H9 (cell line): Measurements from ENCODE around the gene PRKRA. TPM values are rescaled to one million over a fixed set of nuclear protein-coding genes. Genes with fewer than 3 reads are reported as not detected.

Experiments
- DNase-seq: peaks from one replicate; pipeline ENCODE4 v3.0.0-alpha.2; 2017
- H2AFZ ChIP-seq: one replicate; pipeline ENCODE4 v1.6.1; 2013; ENCODE audit warnings: mild to moderate bottlenecking, low read length, control low read depth, moderate library complexity
- H2AK5ac ChIP-seq: 2 replicates; pipeline ENCODE4 v1.6.1; 2013; ENCODE audit warnings: low read length, control low read depth, mixed read lengths; ENCODE audit not compliant: insufficient read length
- H2BK120ac ChIP-seq: one replicate; pipeline ENCODE4 v1.6.1; 2013; ENCODE audit warnings: low read depth, mild to moderate bottlenecking, low read length, control low read depth, inconsistent platforms; ENCODE audit not compliant: poor library complexity, severe bottlenecking
- H2BK12ac ChIP-seq: 2 replicates; pipeline ENCODE4 v1.6.1; 2013; ENCODE audit warnings: low read length, control low read depth, mixed read lengths, low read depth; ENCODE audit not compliant: insufficient read length
- H2BK15ac ChIP-seq: 2 replicates; pipeline ENCODE4 v1.6.1; 2013; ENCODE audit warnings: low read depth, low read length, control low read depth
- H2BK20ac ChIP-seq: one replicate; pipeline ENCODE4 v1.6.1; 2013; ENCODE audit warnings: low read depth, mild to moderate bottlenecking, low read length, control low read depth, inconsistent platforms; ENCODE audit not compliant: poor library complexity, severe bottlenecking
- H2BK5ac ChIP-seq: 2 replicates; pipeline ENCODE4 v1.6.1; 2013; ENCODE audit warnings: low read length, control low read depth, mixed read lengths; ENCODE audit not compliant: insufficient read length
- H3K14ac ChIP-seq: 2 replicates; pipeline ENCODE4 v1.6.1; 2013; ENCODE audit warnings: low read length, control low read depth; ENCODE audit not compliant: insufficient read depth
- H3K18ac ChIP-seq: 2 replicates; pipeline ENCODE4 v1.6.1; 2013; ENCODE audit warnings: low read depth, mild to moderate bottlenecking, mixed read lengths, low read length, control low read depth; ENCODE audit not compliant: insufficient read length
- H3K23ac ChIP-seq: 2 replicates; pipeline ENCODE4 v1.6.1; 2013; ENCODE audit warnings: low read length, control low read depth, mixed read lengths, low read depth; ENCODE audit not compliant: insufficient read length
- H3K23me2 ChIP-seq: 2 replicates; pipeline ENCODE4 v1.6.1; 2013; ENCODE audit warnings: low read depth, mild to moderate bottlenecking, mixed read lengths, low read length, control low read depth; ENCODE audit not compliant: insufficient read length, poor library complexity, severe bottlenecking
- H3K27ac ChIP-seq: 2 replicates; pipeline ENCODE4 v1.5.1; 2013; ENCODE audit warnings: low read length, control low read depth, mixed read lengths, low read depth; ENCODE audit not compliant: insufficient read length
- H3K27me3 ChIP-seq: 2 replicates; pipeline ENCODE4 v1.6.1; 2013; ENCODE audit warnings: low read length, control low read depth, inconsistent platforms; ENCODE audit not compliant: insufficient read depth
- H3K4ac ChIP-seq: 2 replicates; pipeline ENCODE4 v1.6.1; 2013; ENCODE audit warnings: low read depth, mild to moderate bottlenecking, control low read depth, inconsistent platforms, low read length, moderate library complexity
- H3K4me1 ChIP-seq: 2 replicates; pipeline ENCODE4 v1.6.1; 2013; ENCODE audit warnings: low read length, control low read depth, inconsistent platforms; ENCODE audit not compliant: insufficient read depth
- H3K4me2 ChIP-seq: 2 replicates; pipeline ENCODE4 v1.6.1; 2013; ENCODE audit warnings: low read length, control low read depth, mixed read lengths; ENCODE audit not compliant: insufficient read length, insufficient read depth
- H3K56ac ChIP-seq: 2 replicates; pipeline ENCODE4 v1.6.1; 2013; ENCODE audit warnings: low read depth, mild to moderate bottlenecking, mixed read lengths, low read length, control low read depth; ENCODE audit not compliant: insufficient read length
- H3K79me1 ChIP-seq: 2 replicates; pipeline ENCODE4 v1.6.1; 2013; ENCODE audit warnings: low read depth, mild to moderate bottlenecking, moderate library complexity, low read length, control low read depth, inconsistent platforms; ENCODE audit not compliant: insufficient read depth, poor library complexity, severe bottlenecking
- H3K79me2 ChIP-seq: 2 replicates; pipeline ENCODE4 v1.6.1; 2013; ENCODE audit warnings: low read length, control low read depth, inconsistent platforms; ENCODE audit not compliant: insufficient read depth
- H3K9ac ChIP-seq: 2 replicates; pipeline ENCODE4 v1.6.1; 2013; ENCODE audit warnings: low read length, control low read depth, mixed read lengths; ENCODE audit not compliant: insufficient read length; ENCODE audit errors: extremely low read depth
- H3K9me3 ChIP-seq: one replicate; pipeline ENCODE4 v1.6.1; 2013; ENCODE audit warnings: low read depth, low read length, inconsistent platforms; ENCODE audit not compliant: control insufficient read depth
- H3T11ph ChIP-seq: one replicate; pipeline ENCODE4 v1.6.1; 2013; ENCODE audit warnings: mild to moderate bottlenecking, low read length, control low read depth, inconsistent platforms
- H4K20me1 ChIP-seq: one replicate; pipeline ENCODE4 v1.6.1; 2013; ENCODE audit not compliant: control insufficient read depth, insufficient read length, insufficient read depth
- H4K5ac ChIP-seq: 2 replicates; pipeline ENCODE4 v1.6.1; 2013; ENCODE audit warnings: low read depth, mild to moderate bottlenecking, mixed read lengths, low read length, control low read depth; ENCODE audit not compliant: insufficient read length
- H4K8ac ChIP-seq: replicated peaks from 2 replicates; pipeline ENCODE4 v1.6.1; 2013; ENCODE audit warnings: low read length, control low read depth, mixed read lengths, low read depth; ENCODE audit not compliant: insufficient read length
- H4K91ac ChIP-seq: 2 replicates; pipeline ENCODE4 v1.6.1; 2013; ENCODE audit warnings: low read depth, mild to moderate bottlenecking, moderate library complexity, mixed read lengths, low read length, control low read depth; ENCODE audit not compliant: insufficient read length
- H3K27ac Mint-ChIP-seq, 3 experiments: 2 replicates in 2 of 3; 3 replicates in 1 of 3; pipeline ENCODE4 v1.8.0; 2020 to 2021; ENCODE audit warnings: mixed read lengths in 3 of 3, mild to moderate bottlenecking in 1 of 3, moderate library complexity in 1 of 3
- H3K27me3 Mint-ChIP-seq: 2 replicates; pipeline ENCODE4 v1.8.0; 2021; ENCODE audit warnings: low read depth, mild to moderate bottlenecking, moderate library complexity, mixed read lengths
- H3K36me3 Mint-ChIP-seq, 3 experiments: 2 replicates in 2 of 3; 3 replicates in 1 of 3; pipeline ENCODE4 v1.8.0; 2020 to 2021; ENCODE audit warnings: low read depth in 3 of 3, mixed read lengths in 3 of 3; ENCODE audit not compliant: insufficient read depth in 1 of 3
- H3K4me1 Mint-ChIP-seq, 2 experiments: 2 replicates each; pipeline ENCODE4 v1.8.0; 2020; ENCODE audit warnings: mixed read lengths in 2 of 2
- H3K4me3 Mint-ChIP-seq, 2 experiments: 2 replicates in 1 of 2; 3 replicates in 1 of 2; pipeline ENCODE4 v1.8.0; 2020 to 2021; ENCODE audit warnings: mild to moderate bottlenecking in 2 of 2, mixed read lengths in 2 of 2, moderate library complexity in 1 of 2
- H3K9me3 Mint-ChIP-seq, 2 experiments: 2 replicates in 1 of 2; 3 replicates in 1 of 2; pipeline ENCODE4 v1.8.0; 2020; ENCODE audit warnings: mild to moderate bottlenecking in 2 of 2, mixed read lengths in 2 of 2, moderate library complexity in 1 of 2
- WGBS: extraction: QIAGEN DNeasy Blood & Tissue Kit; methylation state at CpG from one replicate; pipeline ENCODE4 v1.1.7; 2013; ENCODE audit warnings: missing lambda C conversion rate, low lambda C conversion rate, mixed read lengths; ENCODE audit not compliant: insufficient read length; ENCODE audit errors: extremely low coverage; 5-methylcytosine and 5-hydroxymethylcytosine counted together
- total RNA-seq: library from RNA; stranded (reverse); gene quantifications from 2 replicates; pipeline ENCODE4 v1.2.1, GENCODE V29; 2021
- TF ChIP-seq, protein P1 (sequence below): fragments of 200-600 bp; sonication (generic); conservative IDR thresholded peaks from 3 replicates; pipeline ENCODE4 v1.8.0; 2021; ENCODE audit warnings: antibody characterized with exemption, mild to moderate bottlenecking

The PRKRA gene
- total RNA-seq, 1 experiment from 2014 or later, result 61.5 TPM

DNA sequence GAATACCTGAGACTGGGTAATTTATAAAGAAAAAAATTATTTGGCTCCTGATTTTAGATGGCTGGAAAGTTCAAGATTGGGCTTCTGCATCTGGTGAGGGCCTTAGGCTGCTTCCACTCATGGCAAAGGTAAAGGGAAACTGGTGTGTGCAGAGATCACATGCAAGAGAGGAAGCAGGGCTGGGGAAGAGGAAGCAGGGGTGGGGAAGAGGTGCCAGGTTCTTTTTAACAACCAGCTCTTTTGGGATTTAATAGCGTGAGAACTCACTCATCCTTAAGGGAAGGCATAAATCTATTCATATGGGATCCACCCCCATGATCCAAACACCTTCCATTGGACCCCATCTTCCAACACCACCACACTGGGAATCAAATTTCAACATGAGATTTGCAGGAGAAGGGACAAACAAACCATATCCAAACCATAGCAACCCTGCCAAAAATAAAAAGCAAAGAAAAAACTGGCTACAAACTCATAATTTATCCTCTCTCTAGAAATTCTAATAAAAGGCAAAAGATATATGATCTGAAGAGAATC, 30.4 kb downstream of the PRKRA start:
- no peak overlapping the region for H3K56ac ChIP-seq
- peaks cover 0 to 4% of the 10 kb centered on the region in 2 experiments; a peak in 1 of 4 replicates for H3K4me1 Mint-ChIP-seq

More for the DNA sequence above, 30.4 kb downstream of the PRKRA start:
- Histone ChIP-seq H2BK15ac (no peak overlapping the region), H4K20me1 (no peaks in the 10 kb centered on the region), H3K4ac (no peak overlapping the region), H2BK12ac (no peak overlapping the region), H3K79me2 (no peaks in the 10 kb centered on the region), H4K5ac (no peak overlapping the region), H2AFZ (no peak overlapping the region), H3K9me3 (no peaks in the 10 kb centered on the region), H4K91ac (no peak overlapping the region), H3K9ac (no peak overlapping the region), H3K27ac (no peak overlapping the region), H2BK5ac (no peak overlapping the region), H3K4me2 (no peak overlapping the region), H4K8ac (no peak overlapping the region), H3K4me1 (no peaks in the 10 kb centered on the region), H3T11ph (no peak overlapping the region), H3K23ac (no peak overlapping the region), H3K14ac (no peak overlapping the region), H3K23me2 (no peaks in the 10 kb centered on the region), H2BK120ac (no peak overlapping the region), H3K27me3 (no peaks in the 10 kb centered on the region), H2AK5ac (no peak overlapping the region), H3K18ac (no peak overlapping the region), H2BK20ac (no peak overlapping the region), H3K79me1 (no peaks in the 10 kb centered on the region)
- H3K27ac Mint-ChIP-seq, result peak overlapping the region in 2 of 3 experiments; percentile 76 to 84; a peak in 3 of 7 replicates
- H3K9me3 Mint-ChIP-seq, result peaks cover 0 to 5% of the 10 kb centered on the region in 2 experiments; a peak in 2 of 5 replicates
- H3K4me3 Mint-ChIP-seq, result no peak overlapping the region
- H3K27me3 Mint-ChIP-seq, result no peaks in the 10 kb centered on the region
- peaks cover 0 to 12% (median 1%) of the 10 kb centered on the region in 3 experiments; a peak in 5 of 7 replicates for H3K36me3 Mint-ChIP-seq
- TF ChIP-seq, protein P1, sequence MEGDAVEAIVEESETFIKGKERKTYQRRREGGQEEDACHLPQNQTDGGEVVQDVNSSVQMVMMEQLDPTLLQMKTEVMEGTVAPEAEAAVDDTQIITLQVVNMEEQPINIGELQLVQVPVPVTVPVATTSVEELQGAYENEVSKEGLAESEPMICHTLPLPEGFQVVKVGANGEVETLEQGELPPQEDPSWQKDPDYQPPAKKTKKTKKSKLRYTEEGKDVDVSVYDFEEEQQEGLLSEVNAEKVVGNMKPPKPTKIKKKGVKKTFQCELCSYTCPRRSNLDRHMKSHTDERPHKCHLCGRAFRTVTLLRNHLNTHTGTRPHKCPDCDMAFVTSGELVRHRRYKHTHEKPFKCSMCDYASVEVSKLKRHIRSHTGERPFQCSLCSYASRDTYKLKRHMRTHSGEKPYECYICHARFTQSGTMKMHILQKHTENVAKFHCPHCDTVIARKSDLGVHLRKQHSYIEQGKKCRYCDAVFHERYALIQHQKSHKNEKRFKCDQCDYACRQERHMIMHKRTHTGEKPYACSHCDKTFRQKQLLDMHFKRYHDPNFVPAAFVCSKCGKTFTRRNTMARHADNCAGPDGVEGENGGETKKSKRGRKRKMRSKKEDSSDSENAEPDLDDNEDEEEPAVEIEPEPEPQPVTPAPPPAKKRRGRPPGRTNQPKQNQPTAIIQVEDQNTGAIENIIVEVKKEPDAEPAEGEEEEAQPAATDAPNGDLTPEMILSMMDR, result no peak
- DNase-seq, result no peak
- WGBS, result no CpG with 5 or more reads among the region's 1 CpG
